MG63 (cell line): ENCODE measurements around the gene PRR12. TPM values are rescaled to one million over a fixed set of nuclear protein-coding genes. Genes with fewer than 3 reads are reported as not detected.
"Not testable (repeated sequence)": the region's sequence is repeated elsewhere in the genome, so short reads cannot be mapped to it uniquely, and the experiment has no call there.

Experiments
- DNase-seq: peaks from one replicate; pipeline ENCODE4 v3.0.0-alpha.2; 2020
- H3K27me3 ChIP-seq: fragments of 250-450 bp; sonication (Bioruptor Pico); 2 replicates; pipeline ENCODE4 v1.5.1; 2020; ENCODE audit warnings: mild to moderate bottlenecking, moderate library complexity
- H3K36me3 ChIP-seq: fragments of 250-450 bp; sonication (Bioruptor Pico); 2 replicates; pipeline ENCODE4 v1.5.1; 2020; ENCODE audit warnings: mild to moderate bottlenecking, moderate library complexity
- H3K4me3 ChIP-seq: fragments of 250-450 bp; sonication (Bioruptor Pico); 2 replicates; pipeline ENCODE4 v1.5.1; 2020; ENCODE audit warnings: mild to moderate bottlenecking, moderate library complexity
- H3K9me3 ChIP-seq: fragments of 250-450 bp; sonication (Bioruptor Pico); 2 replicates; pipeline ENCODE4 v1.5.1; 2020; ENCODE audit warnings: mild to moderate bottlenecking, moderate library complexity
- total RNA-seq: library from RNA; depleted of rRNA; stranded (reverse); fragments of >200 nt; shearing (Covaris generic); gene quantifications from 2 replicates; pipeline ENCODE4 v1.2.3, GENCODE V29; 2014; ENCODE audit warnings: low replicate concordance

Gene PRR12
- total RNA-seq, 1 experiment from 2014 or later = 1.8 TPM

DNA sequence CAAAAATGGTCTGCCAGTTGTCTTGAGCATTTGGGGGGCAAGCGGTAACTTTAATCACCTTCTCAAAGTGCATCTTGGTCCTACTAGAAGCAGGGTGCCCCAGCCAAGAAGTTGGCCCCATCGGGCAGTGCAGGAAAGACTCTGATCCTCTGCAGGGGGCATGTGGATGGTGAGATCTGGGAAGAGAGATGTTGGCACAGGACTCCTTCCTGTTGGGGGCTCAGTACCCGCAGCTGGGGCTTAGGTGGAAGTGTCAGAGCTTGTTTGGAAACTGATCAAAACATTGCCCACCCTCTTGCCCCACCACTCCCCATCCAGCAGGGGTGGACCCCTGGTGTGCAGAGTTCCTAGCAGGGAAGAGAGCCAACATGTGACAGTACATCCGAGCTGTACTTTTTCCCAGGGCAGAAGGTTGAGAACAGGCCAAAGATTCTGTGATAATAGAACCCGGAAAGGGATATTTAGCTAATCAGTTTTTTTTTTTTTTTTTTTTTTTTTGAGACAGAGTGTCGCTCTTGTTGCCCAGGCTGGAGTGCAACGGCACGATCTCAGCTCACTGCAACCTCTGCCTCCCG lies 40.1 kb downstream of the PRR12 start:
- Histone ChIP-seq H3K4me3 (no peak overlapping the region), H3K9me3 (no peaks in the 10 kb centered on the region), H3K36me3 (peaks cover 28% of the 10 kb centered on the region), H3K27me3 (no peaks in the 10 kb centered on the region)
- DNase-seq = no peak

- Histone ChIP-seq H3K9me3 (no peaks in the 10 kb centered on the region), H3K4me3 (no peak overlapping the region), H3K36me3 (peaks cover 23% of the 10 kb centered on the region), H3K27me3 (no peaks in the 10 kb centered on the region)
- DNase-seq = no peak
These were observed 40.7 kb downstream of the PRR12 start for GRCh38 chr19:49631610-49632192.

- Histone ChIP-seq H3K9me3 (no peaks in the 10 kb centered on the region), H3K4me3 (no peak overlapping the region), H3K27me3 (no peaks in the 10 kb centered on the region), H3K36me3 (peaks cover 16% of the 10 kb centered on the region)
- no peak for DNase-seq
These were observed 41.6 kb downstream of the PRR12 start for GRCh38 chr19:49632576-49632975.

GRCh38 chr19:49633273-49633672 lies 42.3 kb downstream of the PRR12 start:
- H3K36me3 ChIP-seq = peaks cover 11% of the 10 kb centered on the region; the same call in 1 of the 2 replicates
- not testable (repeated sequence) for DNase-seq, H3K27me3 ChIP-seq, H3K4me3 ChIP-seq, H3K9me3 ChIP-seq

- Histone ChIP-seq H3K9me3 (no peaks in the 10 kb centered on the region), H3K27me3 (no peaks in the 10 kb centered on the region), H3K4me3 (no peak overlapping the region), H3K36me3 (peaks cover 7% of the 10 kb centered on the region; the same call in 1 of the 2 replicates)
- DNase-seq = no peak
These were observed 44.7 kb downstream of the PRR12 start for GRCh38 chr19:49635530-49636232.

GRCh38 chr19:49636233-49636932 lies 45.4 kb downstream of the PRR12 start:
- no peak for DNase-seq
- no peaks in the 10 kb centered on the region for H3K9me3 ChIP-seq
- no peaks in the 10 kb centered on the region for H3K27me3 ChIP-seq
- H3K36me3 ChIP-seq = peaks cover 7% of the 10 kb centered on the region; the same call in 1 of the 2 replicates
- no peak overlapping the region for H3K4me3 ChIP-seq

DNA sequence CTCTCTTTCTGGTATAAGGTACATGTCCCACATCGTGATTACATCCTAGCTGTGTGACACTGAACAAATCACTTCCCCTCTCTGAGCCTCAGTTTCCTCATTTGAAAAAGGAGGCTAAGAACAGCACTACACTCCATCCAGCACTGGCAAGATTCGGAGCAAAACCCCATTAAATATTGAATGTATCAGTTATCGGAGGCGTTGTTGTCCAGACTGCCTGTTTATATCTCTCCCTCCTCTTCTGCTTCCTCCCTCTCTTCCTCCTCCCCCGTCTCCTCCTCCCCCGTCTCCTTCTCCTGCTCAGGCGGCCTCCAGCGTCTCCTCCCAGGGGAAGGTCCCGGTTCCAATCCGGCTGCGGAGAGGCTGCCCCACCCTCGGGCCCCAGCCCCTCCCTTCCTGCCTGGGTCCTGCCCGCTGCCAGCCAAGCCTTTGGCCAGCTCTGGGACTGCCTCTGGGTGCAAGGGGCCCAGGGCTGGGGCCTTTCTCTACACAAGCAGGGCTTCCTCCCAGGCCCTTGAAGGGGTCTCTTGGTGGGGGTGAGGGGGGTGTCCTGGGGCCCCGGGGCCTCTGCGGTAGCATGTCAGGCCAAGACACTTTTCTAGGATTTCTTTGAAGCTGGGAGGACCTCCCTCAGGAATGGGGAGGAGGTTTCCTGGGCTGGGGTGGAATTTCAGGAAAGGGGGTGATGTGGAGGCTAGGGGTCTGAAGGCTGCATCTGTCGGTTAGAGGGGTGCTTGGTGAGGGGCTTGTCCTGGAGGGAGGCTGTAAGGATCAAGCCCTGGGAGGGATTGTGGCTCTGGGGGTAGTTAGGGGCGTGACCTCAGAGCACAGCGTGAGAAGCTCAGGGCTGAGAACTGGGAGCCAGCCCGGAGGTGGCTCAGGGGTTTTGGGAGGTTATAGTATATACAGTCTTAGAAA lies 47.1 kb downstream of the PRR12 start:
- peak; percentile 95 for DNase-seq
- Histone ChIP-seq H3K27me3 (no peaks in the 10 kb centered on the region), H3K36me3 (peaks cover 7% of the 10 kb centered on the region; the same call in 1 of the 2 replicates), H3K4me3 (peak overlapping the region; percentile 31), H3K9me3 (no peaks in the 10 kb centered on the region)

- H3K36me3 ChIP-seq = peaks cover 19% of the 10 kb centered on the region
- H3K27me3 ChIP-seq = no peaks in the 10 kb centered on the region
- H3K4me3 ChIP-seq = peak overlapping the region; percentile 58
- no peaks in the 10 kb centered on the region for H3K9me3 ChIP-seq
- DNase-seq = no peak
These were observed 48.6 kb downstream of the PRR12 start for GRCh38 chr19:49639401-49640112.

- peaks cover 19% of the 10 kb centered on the region for H3K36me3 ChIP-seq
- no peaks in the 10 kb centered on the region for H3K27me3 ChIP-seq
- peak; percentile 100 for DNase-seq
- H3K9me3 ChIP-seq = no peaks in the 10 kb centered on the region
- H3K4me3 ChIP-seq = peak within 1 kb of the TSS; percentile 98
These were observed 49.3 kb downstream of the PRR12 start, which contains the start of gene RRAS for GRCh38 chr19:49640113-49640898. Gene RRAS, minus strand, starts transcription at chr19:49640143. Its CDS starts 45 bp downstream, at chr19:49640098.

GRCh38 chr19:49641688-49642491 lies 50.9 kb downstream of the PRR12 start, which contains the start of gene SCAF1:
Gene SCAF1, plus strand, starts transcription at chr19:49642209. Its CDS starts 2,818 bp downstream, at chr19:49645027.
- Histone ChIP-seq H3K9me3 (no peaks in the 10 kb centered on the region), H3K4me3 (peak within 1 kb of the TSS; percentile 98), H3K27me3 (no peaks in the 10 kb centered on the region), H3K36me3 (peaks cover 34% of the 10 kb centered on the region)
- DNase-seq = peak; percentile 100

DNA sequence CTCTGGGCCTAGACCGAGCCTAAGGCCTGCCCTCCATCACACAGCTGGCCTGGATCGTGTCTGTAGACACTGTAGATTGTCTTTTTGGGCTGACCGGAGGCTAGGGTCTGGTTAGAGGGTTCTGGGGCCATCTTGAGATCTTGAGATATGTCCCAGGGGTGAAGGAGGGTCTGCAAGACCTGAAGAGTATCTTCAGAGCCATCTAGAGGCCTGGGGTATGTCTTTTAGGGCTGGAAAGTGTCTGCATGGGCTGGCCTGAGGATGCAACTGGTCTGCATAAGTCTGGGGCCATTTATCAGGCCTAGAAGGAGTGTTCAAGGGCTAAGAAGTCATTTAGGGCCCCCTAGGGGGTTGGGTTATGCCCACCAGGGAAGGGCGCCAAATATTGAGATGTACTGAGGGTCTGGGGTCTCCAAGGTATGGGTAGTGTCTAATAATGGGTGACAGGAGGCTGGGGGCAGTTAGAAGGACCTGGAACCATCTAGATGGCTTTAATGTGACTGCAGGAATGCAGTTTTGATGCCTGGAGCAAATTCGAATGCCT lies 51.6 kb downstream of the PRR12 start:
- H3K36me3 ChIP-seq = peaks cover 41% of the 10 kb centered on the region
- no peaks in the 10 kb centered on the region for H3K27me3 ChIP-seq
- peak overlapping the region; percentile 98 for H3K4me3 ChIP-seq

GRCh38 chr19:49643466-49643865 lies 52.5 kb downstream of the PRR12 start:
- H3K9me3 ChIP-seq = no peaks in the 10 kb centered on the region
- H3K36me3 ChIP-seq = peaks cover 43% of the 10 kb centered on the region
- DNase-seq = no peak
- H3K4me3 ChIP-seq = peak overlapping the region; percentile 98
- no peaks in the 10 kb centered on the region for H3K27me3 ChIP-seq

More for the DNA sequence above, 51.6 kb downstream of the PRR12 start:
- no peak for DNase-seq
- H3K9me3 ChIP-seq = no peaks in the 10 kb centered on the region

- Histone ChIP-seq H3K9me3 (no peaks in the 10 kb centered on the region), H3K4me3 (no peak overlapping the region), H3K27me3 (no peaks in the 10 kb centered on the region), H3K36me3 (peaks cover 63% of the 10 kb centered on the region)
- no peak for DNase-seq
These were observed 54.6 kb downstream of the PRR12 start for GRCh38 chr19:49645592-49645991.

GRCh38 chr19:49645995-49646394 lies 55.0 kb downstream of the PRR12 start:
- H3K36me3 ChIP-seq = peaks cover 64% of the 10 kb centered on the region
- DNase-seq = no peak
- H3K9me3 ChIP-seq = no peaks in the 10 kb centered on the region
- H3K27me3 ChIP-seq = no peaks in the 10 kb centered on the region
- no peak overlapping the region for H3K4me3 ChIP-seq
